Activated CD4-positive, alpha-beta T cell treated with anti-CD3 and anti-CD28 coated beads, Interleukin-2, amount 10 ng/mL, durations not matched to agents 24 days and 14 days (primary cell): ENCODE data around the gene STRN. TPM values are rescaled to one million over a fixed set of nuclear protein-coding genes. Genes with fewer than 3 reads are reported as not detected.

Source experiments
- DNase-seq: peaks from one replicate; pipeline ENCODE4 v3.0.0; 2022
- H3K27ac Mint-ChIP-seq: one replicate; pipeline ENCODE4 v1.8.0; 2022; ENCODE audit warnings: mild to moderate bottlenecking, mixed read lengths
- H3K27me3 Mint-ChIP-seq: one replicate; pipeline ENCODE4 v1.8.0; 2022; ENCODE audit warnings: mixed read lengths
- H3K36me3 Mint-ChIP-seq: one replicate; pipeline ENCODE4 v1.8.0; 2022; ENCODE audit warnings: low read depth, mild to moderate bottlenecking, mixed read lengths
- H3K4me1 Mint-ChIP-seq: one replicate; pipeline ENCODE4 v1.8.0; 2021; ENCODE audit warnings: mixed read lengths
- H3K4me3 Mint-ChIP-seq: one replicate; pipeline ENCODE4 v1.8.0; 2022; ENCODE audit warnings: mild to moderate bottlenecking, moderate library complexity, mixed read lengths
- H3K9me3 Mint-ChIP-seq: one replicate; pipeline ENCODE4 v1.8.0; 2021; ENCODE audit warnings: mixed read lengths
- intact Hi-C: fragments of 100-400 bp; cut with micrococcal nuclease; formaldehyde crosslinking; loops from one replicate; pipeline ENCODE4 v1.15.1; 2023
- total RNA-seq: library from RNA; stranded (reverse); gene quantifications from 2 replicates; pipeline ENCODE4 v1.2.3, GENCODE V29; 2022

Gene STRN
- total RNA-seq, 1 donor from 2014 or later, result 27.0 TPM

DNA sequence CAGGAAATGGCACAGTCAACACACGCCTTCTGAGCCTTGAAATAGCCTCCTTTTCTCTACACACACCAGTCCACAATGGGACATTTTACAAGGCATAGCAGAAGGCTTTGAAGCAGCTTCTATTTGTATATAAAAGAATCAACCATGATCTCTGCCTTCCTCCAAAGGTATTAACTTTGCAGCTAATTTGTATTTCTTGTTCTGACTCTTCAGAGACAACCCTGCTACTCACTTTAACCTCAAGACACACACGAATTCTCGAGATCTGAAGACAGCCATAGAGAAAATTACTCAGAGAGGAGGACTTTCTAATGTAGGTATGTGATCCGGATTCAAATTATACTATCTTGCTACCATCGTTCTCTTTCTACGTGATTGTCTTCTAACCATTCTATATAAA, 165.2 kb downstream of the STRN start:
- H3K36me3 Mint-ChIP-seq, result no peaks in the 10 kb centered on the region
- peaks cover 26% of the 10 kb centered on the region for H3K4me1 Mint-ChIP-seq
- intact Hi-C loops, result no loop called here
- H3K9me3 Mint-ChIP-seq, result no peaks in the 10 kb centered on the region
- no peak for DNase-seq
- H3K27me3 Mint-ChIP-seq, result peaks cover 16% of the 10 kb centered on the region
- H3K27ac Mint-ChIP-seq, result peak overlapping the region; percentile 41
- H3K4me3 Mint-ChIP-seq, result no peak overlapping the region

- Mint-ChIP-seq H3K4me1 (peaks cover 23% of the 10 kb centered on the region), H3K9me3 (no peaks in the 10 kb centered on the region), H3K27ac (peak overlapping the region; percentile 41), H3K27me3 (peaks cover 19% of the 10 kb centered on the region), H3K36me3 (no peaks in the 10 kb centered on the region), H3K4me3 (no peak overlapping the region)
- DNase-seq, result peak; percentile 58
- intact Hi-C loops, result no loop called here
Measured at GRCh38 chr2:36800381-36800780, 166.0 kb downstream of the STRN start.

DNA sequence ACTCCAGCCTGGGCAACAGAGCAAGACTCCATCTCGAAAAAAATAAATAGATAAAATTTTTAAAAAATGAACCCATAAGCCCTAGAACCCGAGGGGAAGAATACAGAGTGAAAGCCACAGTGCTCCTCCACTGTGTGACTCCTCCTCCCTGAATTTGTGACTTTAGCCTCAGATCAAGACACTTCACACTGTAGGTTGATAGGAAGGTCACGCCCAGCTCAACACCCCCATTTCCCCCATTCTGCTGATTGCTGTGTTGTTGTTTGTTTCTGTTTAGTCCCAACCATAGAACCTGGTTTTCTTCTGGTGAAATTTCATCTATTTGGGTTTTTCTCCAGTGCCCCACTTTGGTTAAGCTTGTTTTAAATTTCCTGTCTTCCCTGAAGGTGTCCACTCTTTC, 167.6 kb downstream of the STRN start:
- H3K4me1 Mint-ChIP-seq, result peaks cover 23% of the 10 kb centered on the region
- H3K27me3 Mint-ChIP-seq, result peaks cover 19% of the 10 kb centered on the region
- no peak for DNase-seq
- no peak overlapping the region for H3K27ac Mint-ChIP-seq
- H3K4me3 Mint-ChIP-seq, result no peak overlapping the region
- H3K36me3 Mint-ChIP-seq, result no peaks in the 10 kb centered on the region
- no peaks in the 10 kb centered on the region for H3K9me3 Mint-ChIP-seq
- intact Hi-C loops, result no loop called here

- no peak overlapping the region for H3K4me3 Mint-ChIP-seq
- DNase-seq, result no peak
- H3K36me3 Mint-ChIP-seq, result no peaks in the 10 kb centered on the region
- intact Hi-C loops, result no loop called here
- H3K9me3 Mint-ChIP-seq, result no peaks in the 10 kb centered on the region
- peaks cover 20% of the 10 kb centered on the region for H3K27me3 Mint-ChIP-seq
- no peak overlapping the region for H3K27ac Mint-ChIP-seq
- H3K4me1 Mint-ChIP-seq, result peaks cover 23% of the 10 kb centered on the region
Measured at GRCh38 chr2:36797324-36798070, 168.8 kb downstream of the STRN start.

Other genes starting within 250 kb of the STRN start
- 14.7 and 14.8 TPM in 2 replicates for gene HEATR5B, start 117.8 kb upstream of the STRN start, total RNA-seq
- gene GPATCH11, start 118.0 kb upstream of the STRN start, total RNA-seq, result 13.8 and 15.7 TPM in 2 replicates
- gene EIF2AK2, start 190.4 kb upstream of the STRN start, total RNA-seq, result 44.5 and 46.7 TPM in 2 replicates
- gene SULT6B1, start 222.1 kb upstream of the STRN start, total RNA-seq, result not detected in 2 replicates
- gene CEBPZOS, start 230.0 kb upstream of the STRN start, total RNA-seq, result 43.4 and 46.6 TPM in 2 replicates